HK-2 (cell line): ENCODE measurements around the gene VCPKMT.
A peak's percentile ranks its signal among the peaks of the same experiment; 100 is the strongest.
"Not testable (repeated sequence)": the region's sequence is repeated elsewhere in the genome, so short reads cannot be mapped to it uniquely, and the experiment has no call there.

Experiments
- DNase-seq: peaks from one replicate; pipeline ENCODE4 v3.0.0-alpha.2; 2018; ENCODE audit not compliant: unreplicated experiment

The VCPKMT gene

DNA sequence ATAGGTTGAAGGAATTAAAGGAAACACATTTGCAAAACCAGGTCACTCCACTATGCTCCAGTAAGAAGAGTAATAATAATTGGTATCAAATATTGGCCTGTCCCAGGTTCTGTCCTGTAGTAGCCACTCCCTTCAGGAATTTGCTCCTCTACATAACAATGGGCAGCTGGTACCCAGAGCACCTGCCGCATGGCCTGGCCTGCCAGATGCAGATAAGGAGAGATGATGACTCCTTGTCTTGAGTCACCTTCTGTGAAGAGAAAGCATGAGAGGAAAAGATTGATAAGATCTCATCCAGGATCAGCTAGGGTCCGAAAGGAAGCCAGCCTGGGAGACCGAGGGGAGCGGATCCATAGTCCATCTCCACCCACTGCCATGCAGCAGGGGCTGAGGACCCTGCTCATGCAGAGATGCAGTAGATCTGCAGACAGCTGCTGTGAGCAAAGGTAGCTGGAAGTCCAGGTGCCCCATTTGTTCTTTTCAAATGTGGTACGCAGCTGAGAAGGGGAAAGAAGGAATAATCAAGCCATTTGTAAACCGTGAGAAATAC lies 24.3 kb downstream of the VCPKMT start:
- DNase-seq: no peak

DNA sequence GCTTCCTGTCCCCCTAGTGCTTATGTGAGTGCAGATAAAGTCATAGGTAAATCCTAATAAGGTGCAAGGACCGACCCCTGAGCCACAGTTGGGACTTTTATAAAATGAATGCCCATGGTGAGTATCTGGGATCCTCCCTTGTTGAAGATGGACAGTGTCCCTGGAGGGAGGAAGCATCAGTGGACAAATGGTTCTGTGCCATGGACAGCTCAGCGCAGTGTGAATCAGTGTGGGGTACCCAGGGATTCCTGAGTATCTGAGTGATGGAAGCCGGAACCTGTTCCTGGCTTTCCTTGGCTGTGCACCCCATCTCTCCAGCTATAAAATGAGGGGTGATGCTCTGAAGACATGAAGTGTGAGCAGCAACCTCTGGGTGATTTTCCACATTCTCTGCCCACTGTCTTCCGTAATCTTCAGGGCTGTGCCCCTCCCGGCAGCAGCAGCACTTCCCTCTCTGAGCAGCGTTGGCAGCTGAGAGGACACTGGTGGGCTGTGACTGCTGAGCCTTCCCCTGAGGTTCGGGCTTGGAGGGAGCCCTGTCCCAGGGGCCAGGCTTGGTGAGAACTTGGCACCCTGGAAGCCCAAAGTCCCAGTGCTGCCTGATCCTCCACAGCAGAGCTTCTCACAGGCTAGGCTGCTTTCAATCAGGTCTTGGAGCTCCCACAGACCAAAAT lies 25.0 kb downstream of the VCPKMT start:
- DNase-seq: no peak

GRCh38 chr14:50089208-50089607 lies 27.2 kb downstream of the VCPKMT start:
- DNase-seq: no peak

DNA sequence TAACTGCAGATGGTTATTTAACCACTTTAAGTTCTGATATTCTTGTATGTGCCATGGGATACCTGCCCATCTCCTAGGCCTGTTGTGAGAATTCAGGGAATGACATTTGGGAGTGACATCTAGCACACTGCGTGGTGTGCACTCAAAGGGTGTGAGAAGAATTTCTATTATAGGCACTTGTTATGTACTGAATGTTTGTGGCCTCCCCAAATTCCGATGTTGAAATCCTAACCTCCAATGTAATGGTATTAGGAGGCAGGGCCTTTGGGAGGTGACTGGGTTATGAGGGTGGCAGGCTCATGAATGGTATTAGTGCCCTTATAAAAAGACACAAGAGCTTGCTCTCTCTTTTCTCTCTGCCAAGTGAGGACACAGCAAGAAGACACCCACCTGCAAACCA lies 27.6 kb downstream of the VCPKMT start:
- no peak for DNase-seq

GRCh38 chr14:50088117-50088515 lies 28.3 kb downstream of the VCPKMT start:
- no peak for DNase-seq

GRCh38 chr14:50087341-50088116 lies 28.8 kb downstream of the VCPKMT start:
- DNase-seq: no peak

DNA sequence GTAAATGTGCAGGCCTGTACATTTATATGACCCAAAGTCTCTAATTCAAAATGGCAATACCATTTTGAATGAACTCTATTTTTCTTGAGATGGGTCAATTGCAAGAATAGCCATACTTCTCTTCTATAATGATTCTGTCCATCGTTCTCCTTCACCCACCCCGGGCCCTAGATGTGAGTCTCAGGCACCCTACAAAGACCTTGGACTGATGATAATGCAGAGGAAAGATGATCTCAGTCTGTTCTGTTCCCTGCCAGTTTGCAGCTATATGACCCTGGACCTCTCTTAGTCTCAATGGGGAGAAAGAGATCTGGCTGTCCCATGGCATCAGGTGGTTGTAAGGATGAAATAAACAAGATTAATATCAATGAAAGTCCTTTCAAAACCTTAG lies 30.1 kb downstream of the VCPKMT start:
- no peak for DNase-seq

DNA sequence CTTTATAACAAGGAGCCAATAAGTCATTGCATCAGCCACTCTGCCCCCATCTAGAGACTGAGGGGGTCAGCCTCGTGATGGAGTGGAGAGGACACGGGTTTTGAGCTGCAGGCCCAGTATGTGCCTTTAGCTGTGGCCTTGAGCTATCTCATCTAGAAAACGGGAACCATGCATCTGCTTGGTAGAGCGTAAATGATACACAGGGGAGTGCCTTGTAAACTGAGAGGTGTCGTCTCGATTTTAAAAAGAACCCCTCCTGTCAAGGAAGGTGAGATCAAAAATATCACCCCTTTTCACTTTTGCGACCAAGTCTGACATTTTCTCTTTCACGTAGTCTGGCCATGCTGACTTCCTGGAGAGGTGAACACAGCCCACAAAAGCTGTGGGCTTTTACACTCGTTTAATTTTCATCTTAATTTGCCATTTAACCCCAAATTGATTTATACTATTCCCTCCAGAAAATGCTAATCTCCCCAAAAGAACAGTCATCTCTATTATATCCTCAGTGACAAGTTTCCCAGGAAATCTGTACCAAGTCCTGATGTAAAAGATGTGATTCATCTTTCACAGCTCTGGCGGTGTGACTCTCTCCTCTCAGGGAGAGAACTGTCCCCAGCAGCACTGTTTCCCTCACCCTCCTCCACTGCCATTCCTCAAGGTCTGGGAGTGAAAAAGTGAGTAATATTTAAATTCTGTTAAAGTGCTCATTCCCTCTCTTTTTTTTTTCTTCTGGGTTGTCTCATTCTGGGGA lies 30.6 kb downstream of the VCPKMT start:
- peak; percentile 45 for DNase-seq

DNA sequence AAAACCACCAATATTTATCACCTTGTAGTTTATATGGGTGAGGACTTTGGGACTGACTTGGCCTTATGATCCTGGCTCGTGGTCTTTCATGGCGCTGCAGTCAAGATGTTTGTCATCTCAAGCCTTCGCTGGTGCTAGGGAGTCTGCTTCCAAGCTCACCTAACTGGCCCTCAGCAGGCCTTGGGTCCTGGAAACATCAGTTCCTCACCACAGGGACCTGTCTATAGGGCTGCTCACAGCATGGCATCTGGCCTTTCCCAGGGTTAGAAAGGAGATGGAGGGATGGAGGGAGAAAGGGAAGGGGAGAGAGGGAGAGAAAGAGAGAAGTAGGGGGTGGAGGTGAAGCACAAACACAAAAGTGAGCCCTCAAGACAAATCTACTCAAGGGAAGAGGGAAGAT lies 31.7 kb downstream of the VCPKMT start:
- no peak for DNase-seq

DNA sequence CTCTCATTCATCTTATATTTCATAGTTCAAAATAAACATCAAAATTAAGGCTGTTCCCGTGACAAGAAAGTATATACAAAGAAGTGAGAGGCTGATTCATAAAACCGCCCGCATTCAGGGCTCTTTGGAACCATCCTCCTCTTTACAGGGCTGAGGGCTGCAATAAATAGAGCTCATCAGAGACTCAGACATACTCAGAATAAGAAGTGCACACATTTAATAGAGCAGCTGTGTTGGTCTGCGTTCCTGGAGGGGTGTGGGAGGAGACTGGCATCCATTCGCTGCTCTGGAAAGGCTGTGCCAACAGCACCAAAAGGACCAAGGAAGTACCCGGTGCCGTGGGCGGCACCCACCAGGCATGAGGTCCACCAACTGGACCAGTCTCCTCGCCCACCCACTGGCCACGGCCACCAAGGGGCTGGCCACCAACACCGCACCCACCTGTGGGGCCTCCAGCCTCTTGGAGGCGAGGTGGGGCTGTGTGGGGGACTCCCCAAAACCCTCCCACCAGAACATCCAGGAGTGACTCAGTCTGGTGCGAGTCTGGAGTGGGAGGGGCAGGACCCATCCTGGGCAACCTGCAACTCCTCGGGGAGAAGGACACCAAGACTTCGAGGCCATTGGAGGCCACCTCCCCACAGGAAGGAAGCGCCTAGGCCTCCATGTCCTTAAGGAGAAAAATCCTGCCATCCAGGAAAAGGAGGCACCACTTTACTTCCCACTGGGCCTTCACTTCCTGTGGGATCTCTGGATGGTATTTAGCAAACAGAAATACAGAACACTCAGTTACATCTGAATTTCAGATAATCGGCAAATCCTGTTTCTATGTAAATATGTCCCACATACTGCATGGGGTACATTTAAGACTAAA lies 32.7 kb downstream of the VCPKMT start:
- no peak for DNase-seq

- DNase-seq: no peak
Observed at GRCh38 chr14:50082784-50083466, 33.4 kb downstream of the VCPKMT start.

DNA sequence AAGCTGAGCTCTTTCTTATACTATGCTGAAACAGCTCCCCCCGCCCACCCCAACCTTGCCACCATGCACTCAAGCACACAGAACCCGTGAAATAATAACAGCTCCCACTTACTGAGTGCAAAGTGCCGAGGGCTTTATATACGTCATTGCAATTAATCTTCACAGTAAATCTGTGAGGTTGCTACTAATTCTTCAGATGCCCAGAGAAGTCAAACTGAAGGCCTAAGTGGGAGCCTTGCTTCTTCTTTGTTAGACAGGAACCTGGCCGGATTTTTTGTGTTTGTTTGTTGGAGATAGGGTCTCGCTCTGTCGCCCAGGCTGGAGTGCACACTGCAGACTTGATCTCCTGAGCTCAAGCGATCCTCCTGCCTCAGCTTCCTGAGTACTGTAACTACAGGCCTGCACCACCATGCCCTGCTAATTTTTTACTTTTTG lies 34.0 kb downstream of the VCPKMT start:
- DNase-seq: no peak

GRCh38 chr14:50079103-50079502 lies 37.3 kb downstream of the VCPKMT start:
- not testable (repeated sequence) for DNase-seq

DNA sequence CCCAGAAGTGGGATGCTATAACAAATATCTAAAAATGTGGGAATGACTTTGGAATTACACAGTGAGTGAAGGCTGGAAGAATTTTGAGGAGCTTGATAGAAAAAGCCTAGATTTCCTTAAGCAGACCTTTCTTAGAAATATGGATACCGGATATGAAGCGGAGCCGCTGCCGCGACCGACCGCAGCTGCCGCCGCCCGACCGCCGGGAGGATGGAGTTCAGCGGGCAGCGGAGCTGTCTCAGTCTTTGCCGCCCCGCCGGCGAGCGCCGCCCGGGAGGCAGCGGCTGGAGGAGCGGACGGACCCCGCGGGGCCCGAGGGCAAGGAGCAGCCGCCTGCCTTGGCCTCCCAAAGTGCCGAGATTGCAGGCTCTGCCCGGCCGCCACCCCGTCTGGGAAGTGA lies 42.7 kb downstream of the VCPKMT start:
- DNase-seq: not testable (repeated sequence)

DNA sequence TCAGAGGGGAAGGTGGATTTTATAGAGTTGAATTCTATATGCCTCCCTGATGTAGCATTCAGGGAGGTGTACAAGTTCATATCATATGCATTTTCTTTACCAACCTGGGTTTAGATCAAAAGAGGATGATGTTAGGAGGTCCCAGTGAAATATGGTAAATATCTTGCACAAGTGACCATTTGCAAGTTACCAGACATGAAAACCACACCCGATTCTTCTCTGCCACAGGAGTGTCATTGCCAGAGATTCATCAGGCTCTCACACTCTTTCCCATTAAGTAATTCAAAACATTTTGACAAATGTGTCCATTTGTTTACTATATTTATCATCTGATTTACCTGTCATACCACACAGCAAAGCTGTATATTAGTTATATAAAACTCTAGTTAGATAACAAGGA lies 44.0 kb downstream of the VCPKMT start:
- no peak for DNase-seq

DNA sequence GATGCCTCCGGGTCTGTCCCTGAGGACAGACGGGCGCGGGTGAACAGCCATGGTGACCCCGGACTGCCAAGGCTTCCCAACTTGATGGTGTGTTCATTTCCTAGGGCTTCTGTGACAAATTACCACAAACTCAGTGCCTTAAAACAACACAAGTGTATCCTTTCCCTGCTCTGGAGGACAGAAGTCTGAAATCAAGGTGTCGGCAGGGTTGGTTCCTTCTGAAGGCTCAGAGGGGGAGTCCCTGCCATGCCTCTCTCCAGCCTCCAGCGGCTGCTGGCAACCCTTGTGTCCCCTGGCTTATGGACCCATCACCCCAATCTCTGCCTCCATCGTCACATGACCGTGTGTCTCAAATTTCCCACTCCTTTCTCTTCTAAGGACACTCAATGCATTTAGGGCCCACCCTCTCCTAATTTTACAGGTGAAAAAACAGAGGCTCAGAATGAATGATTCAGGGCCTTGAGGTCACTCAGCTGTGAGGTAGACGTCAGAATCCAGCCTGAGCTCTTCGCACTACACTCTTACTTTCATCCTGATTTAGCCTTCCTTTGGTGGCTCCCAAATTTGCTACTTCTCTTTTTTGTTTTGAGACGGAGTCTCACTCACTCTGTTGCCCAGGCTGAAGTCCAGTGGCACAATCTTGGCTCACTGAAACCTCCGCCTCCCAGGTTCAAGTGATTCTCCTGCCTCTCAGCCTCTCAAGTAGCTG lies 45.4 kb downstream of the VCPKMT start:
- no peak for DNase-seq

DNA sequence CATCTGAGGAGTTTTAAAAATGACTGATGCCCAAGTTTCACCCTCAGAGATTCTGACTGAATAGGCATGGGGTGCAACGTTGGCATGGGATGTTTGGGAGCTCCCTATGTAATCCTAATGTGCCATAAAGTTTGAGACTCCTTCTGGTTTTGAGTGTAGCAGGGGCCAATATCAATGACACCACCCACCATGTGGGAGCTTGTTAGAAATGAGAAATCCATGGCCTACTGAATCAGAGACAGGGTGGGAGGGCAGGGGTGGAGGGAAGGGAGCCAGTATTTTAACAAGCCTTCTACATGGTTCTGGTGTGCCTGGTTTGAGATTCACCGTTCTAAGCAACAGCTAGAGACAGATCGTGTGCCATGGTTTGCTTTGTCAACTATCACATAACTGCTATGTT lies 46.1 kb downstream of the VCPKMT start:
- no peak for DNase-seq

GRCh38 chr14:50069325-50069724 lies 47.0 kb downstream of the VCPKMT start:
- DNase-seq: no peak

DNA sequence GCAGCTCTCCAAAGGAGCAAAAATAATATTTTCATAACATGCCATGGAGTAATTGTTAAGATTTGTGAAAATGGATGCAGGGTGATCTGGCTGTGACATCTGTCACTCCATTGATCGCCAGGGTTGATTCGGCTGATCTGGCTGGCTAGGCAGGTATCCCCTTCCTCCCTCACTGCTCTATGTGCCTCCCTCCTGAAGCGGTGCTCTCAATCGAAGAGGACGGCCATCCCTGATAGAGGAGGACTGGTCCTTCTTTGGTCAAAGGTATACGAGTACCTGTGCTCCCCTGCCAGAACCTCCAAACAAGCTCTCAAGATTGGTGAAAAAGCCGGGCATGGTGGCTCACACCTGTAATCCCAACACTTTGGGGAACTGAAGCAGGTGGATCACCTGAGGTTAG lies 47.9 kb downstream of the VCPKMT start:
- no peak for DNase-seq
